Measurements from ENCODE around the gene PLCL2.
"Not testable (repeated sequence)": the region's sequence is repeated elsewhere in the genome, so short reads cannot be mapped to it uniquely, and the experiment has no call there.

Gene PLCL2

DNA sequence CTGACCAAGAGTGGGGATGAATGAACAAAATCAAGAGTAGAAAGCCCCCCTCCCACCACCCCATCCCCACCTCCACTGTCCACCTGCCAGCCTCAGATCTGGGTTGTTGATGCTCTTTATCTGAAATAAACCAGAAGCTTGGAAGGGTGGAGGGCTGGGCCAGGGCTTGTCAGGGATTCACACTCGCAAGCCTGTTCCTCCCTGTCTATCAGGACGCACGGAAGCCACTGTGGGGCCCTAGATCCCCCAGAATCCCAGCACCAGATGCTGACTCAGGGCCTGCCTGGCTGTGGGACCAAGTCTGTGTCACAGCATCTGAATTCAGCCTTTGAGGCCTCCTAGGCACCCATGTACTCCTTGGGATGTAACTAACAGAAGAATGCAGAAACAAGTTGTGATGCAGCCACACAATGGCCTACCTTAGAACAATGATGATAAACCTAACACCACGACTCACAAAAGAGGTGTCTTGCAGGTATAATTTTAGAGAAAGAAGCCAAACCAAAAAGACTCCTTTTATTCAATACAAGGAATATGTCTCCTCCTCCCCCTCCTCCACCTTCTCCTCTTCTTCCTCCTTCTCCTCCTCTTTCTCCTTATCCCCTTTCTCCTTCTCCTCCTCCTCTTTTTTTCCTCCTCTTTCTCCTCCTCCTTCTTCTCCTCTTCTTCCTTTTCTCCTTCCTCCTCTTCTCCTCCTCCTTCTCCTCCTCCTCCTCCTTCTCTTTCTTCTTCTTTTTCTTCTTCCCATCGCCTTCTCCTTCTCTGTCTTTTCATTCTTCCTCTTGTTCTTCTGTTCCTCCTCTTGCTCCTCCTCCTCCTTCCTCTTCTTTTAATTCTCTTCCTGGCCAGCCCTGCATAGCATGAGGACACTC is 234.7 kb downstream of the PLCL2 start:
- no peak for DNase-seq (ENCODE audit: low read depth)

GRCh38 chr3:17120115-17120514 is 235.4 kb downstream of the PLCL2 start:
- no peak for DNase-seq (ENCODE audit: low read depth)

- no peak for DNase-seq (ENCODE audit: low read depth)
These were observed 236.6 kb downstream of the PLCL2 start for GRCh38 chr3:17121336-17121735.

DNA sequence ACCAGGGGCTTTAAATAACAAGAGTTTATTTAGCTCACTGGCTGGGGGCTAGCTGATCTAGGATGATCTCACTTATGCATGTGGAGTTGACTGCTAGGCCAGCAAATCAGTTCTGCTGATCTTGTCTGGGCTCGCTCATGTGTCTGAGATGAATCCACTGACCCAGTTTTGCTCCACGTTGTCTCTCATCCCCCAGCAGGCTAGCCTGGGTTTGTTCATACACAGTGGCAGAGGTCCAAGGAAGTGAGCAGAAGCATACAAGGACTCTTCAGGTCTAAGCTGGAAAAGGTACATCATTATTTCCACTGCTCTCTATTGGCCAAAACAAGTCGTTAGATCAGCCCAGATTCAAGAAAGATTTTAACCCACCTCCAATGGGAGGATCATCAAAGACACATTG is 238.0 kb downstream of the PLCL2 start:
- DNase-seq (ENCODE audit: low read depth): no peak

- no peak for DNase-seq (ENCODE audit: low read depth)
These were observed 241.1 kb downstream of the PLCL2 start for GRCh38 chr3:17125738-17126442.

DNA sequence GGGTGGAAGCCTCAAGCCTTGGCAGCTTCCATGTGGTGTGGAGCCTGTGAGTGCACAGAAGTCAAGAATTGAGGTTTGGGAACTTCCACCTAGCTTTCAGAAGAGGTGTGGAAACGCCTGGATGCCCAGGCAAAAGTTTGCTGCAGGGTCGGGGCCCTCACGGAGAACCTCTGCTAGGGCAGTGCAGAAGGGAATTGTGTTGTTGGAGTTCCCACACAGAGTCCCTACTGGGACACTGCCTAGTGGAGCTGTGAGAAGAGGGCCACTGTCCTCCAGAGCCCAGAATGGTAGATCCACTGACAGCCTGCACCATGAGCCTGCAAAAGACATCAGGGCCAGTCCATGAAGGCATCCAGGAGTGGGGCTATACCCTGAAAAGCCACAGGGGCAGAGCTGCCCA is 243.9 kb downstream of the PLCL2 start:
- not testable (repeated sequence) for DNase-seq (ENCODE audit: low read depth)

DNA sequence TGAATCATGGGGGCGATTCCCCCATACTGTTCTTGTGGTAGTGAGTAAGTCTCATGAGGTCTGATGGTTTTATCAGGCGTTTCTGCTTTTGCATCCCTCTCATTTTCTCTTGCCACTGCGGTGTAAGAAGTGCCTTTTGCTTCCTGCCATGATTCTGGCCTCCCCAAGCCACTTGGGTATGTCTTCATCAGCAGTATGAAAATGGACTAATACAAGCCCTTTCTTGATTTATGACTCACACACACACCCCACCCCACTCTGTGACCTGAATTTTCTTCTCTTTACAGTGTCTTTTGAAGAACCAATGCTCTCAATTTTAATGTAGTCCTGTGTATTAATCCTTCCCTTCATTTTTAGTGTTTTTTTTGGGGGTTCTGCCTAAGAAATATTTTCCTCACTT is 244.8 kb downstream of the PLCL2 start:
- DNase-seq (ENCODE audit: low read depth): no peak

DNA sequence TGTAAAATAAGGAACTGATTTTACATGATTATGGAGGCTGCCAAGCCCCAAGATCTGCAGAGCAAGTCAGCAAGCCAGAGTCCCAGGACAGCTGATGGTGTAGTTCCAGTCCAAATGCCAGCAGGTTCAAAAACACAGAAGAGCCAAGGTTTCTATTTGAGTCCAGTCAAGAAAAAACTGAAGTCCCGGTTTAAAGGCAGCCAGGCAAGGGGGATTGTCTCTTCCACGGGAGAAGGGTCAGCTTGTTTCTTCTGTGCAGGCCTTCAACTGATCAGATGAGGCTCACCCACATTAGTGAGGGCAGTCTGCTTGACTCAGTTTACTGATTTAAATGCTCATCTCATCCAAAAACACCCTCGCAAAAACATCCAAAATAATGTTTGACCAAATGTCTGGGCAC is 246.2 kb downstream of the PLCL2 start:
- DNase-seq (ENCODE audit: low read depth): no peak

GRCh38 chr3:17132286-17133115 is 247.7 kb downstream of the PLCL2 start:
- DNase-seq (ENCODE audit: low read depth): no peak

DNA sequence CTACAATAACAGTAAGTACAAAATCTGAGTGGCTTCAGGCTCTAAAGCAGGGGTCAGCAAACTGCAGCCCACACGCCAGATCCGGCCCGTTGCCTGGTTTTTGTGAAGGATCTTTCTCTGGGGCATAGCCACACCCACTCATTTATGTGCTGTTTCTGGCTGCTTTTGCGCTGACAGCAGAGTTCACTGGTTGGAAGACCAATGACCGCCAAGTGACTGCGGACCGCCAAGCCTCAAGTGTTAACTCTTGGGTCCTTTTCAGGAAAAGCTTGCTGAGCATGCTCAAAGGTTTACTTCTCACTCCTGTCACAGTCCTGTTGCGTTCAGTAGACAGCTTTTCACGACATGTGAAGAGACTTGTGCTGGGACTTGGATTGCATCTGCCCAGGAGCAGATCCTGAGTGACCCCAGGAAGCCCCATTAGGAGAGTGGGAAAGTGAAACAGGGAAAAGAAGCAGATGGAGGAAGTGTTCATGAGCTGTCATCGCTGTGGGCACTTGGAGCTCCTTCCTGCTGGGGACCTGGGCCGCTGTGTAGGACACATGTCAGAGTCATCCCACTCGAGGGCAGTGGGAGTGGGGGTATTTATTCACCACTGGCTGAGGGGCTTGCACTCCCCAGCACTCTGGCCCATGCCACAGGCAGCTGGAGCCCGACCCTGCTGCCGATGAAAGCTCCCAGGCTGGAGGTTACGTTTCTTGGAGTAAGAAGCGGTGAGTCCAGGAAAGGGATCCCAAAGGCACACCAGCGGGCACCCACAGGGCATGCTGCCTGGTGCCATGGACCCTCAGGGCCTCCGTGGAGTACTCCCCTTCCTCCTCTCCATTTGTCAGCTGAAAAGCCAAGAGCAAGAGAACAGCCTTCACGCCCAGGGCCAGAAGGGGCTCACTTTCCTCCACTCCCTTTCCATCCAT is 249.1 kb downstream of the PLCL2 start:
- no peak for DNase-seq (ENCODE audit: low read depth)

GRCh38 chr3:17135696-17136095 is 250.9 kb downstream of the PLCL2 start:
- DNase-seq (ENCODE audit: low read depth): no peak

- no peak for DNase-seq (ENCODE audit: low read depth)
These were observed 251.5 kb downstream of the PLCL2 start for GRCh38 chr3:17136136-17136721.

GRCh38 chr3:17137321-17137826 is 252.6 kb downstream of the PLCL2 start:
- no peak for DNase-seq (ENCODE audit: low read depth)

GRCh38 chr3:17138246-17139039 is 253.7 kb downstream of the PLCL2 start:
- DNase-seq (ENCODE audit: low read depth): no peak

Data from HS-27A (cell line).